Kasumi-1 (cell line): ENCODE measurements around the gene GRIN2A.

Experiments used
- DNase-seq, 2 experiments: peaks; one replicate each; lab custom pipeline; 2025; lab: John Stamatoyannopoulos, UW

Gene GRIN2A

GRCh38 chr16:9817586-9817985, 364.6 kb downstream of the GRIN2A start:
- no peak for DNase-seq

- no peak for DNase-seq
Measured at GRCh38 chr16:9816644-9817043, 365.6 kb downstream of the GRIN2A start.

GRCh38 chr16:9813665-9814064, 368.6 kb downstream of the GRIN2A start:
- DNase-seq: no peak

- no peak for DNase-seq
Measured at GRCh38 chr16:9808210-9808609, 374.0 kb downstream of the GRIN2A start.

- no peak for DNase-seq
Measured at GRCh38 chr16:9807302-9807701, 374.9 kb downstream of the GRIN2A start.

- DNase-seq: no peak
Measured at GRCh38 chr16:9805109-9805508, 377.1 kb downstream of the GRIN2A start.

GRCh38 chr16:9802160-9802559, 380.1 kb downstream of the GRIN2A start:
- no peak for DNase-seq

- no peak for DNase-seq
Measured at GRCh38 chr16:9801651-9802050, 380.6 kb downstream of the GRIN2A start.

- DNase-seq: no peak
Measured at GRCh38 chr16:9800186-9800738, 382.0 kb downstream of the GRIN2A start.

GRCh38 chr16:9798952-9799580, 383.2 kb downstream of the GRIN2A start:
- DNase-seq: no peak

- no peak for DNase-seq
Measured at GRCh38 chr16:9798474-9798873, 383.8 kb downstream of the GRIN2A start.

GRCh38 chr16:9797306-9797705, 384.9 kb downstream of the GRIN2A start:
- DNase-seq: no peak

- DNase-seq: no peak
Measured at GRCh38 chr16:9793623-9794022, 388.6 kb downstream of the GRIN2A start.

GRCh38 chr16:9791556-9791955, 390.7 kb downstream of the GRIN2A start:
- no peak for DNase-seq

GRCh38 chr16:9790199-9790598, 392.0 kb downstream of the GRIN2A start:
- no peak for DNase-seq

GRCh38 chr16:9787717-9788116, 394.5 kb downstream of the GRIN2A start:
- no peak for DNase-seq

- no peak for DNase-seq
Measured at GRCh38 chr16:9780831-9781230, 401.4 kb downstream of the GRIN2A start.

- no peak for DNase-seq
Measured at GRCh38 chr16:9778849-9779248, 403.4 kb downstream of the GRIN2A start.

GRCh38 chr16:9775998-9776397, 406.2 kb downstream of the GRIN2A start:
- no peak for DNase-seq

- no peak for DNase-seq
Measured at GRCh38 chr16:9773289-9773688, 408.9 kb downstream of the GRIN2A start.

GRCh38 chr16:9772526-9773225, 409.6 kb downstream of the GRIN2A start:
- no peak for DNase-seq

GRCh38 chr16:9766891-9767290, 415.3 kb downstream of the GRIN2A start:
- DNase-seq: no peak

GRCh38 chr16:9763505-9763904, 418.7 kb downstream of the GRIN2A start:
- DNase-seq: no peak

- no peak for DNase-seq
Measured at GRCh38 chr16:9761870-9762269, 420.4 kb downstream of the GRIN2A start.
